GM10248 (cell line): ENCODE data around the gene P2RX1.

Experiments
- CTCF ChIA-PET: fragments of 300-600 bp; sonication (Branson Sonifier 250); formaldehyde crosslinking; extraction: SDS; loops from one replicate; lab custom pipeline; 2021; ENCODE audit warnings: antibody characterized with exemption; lab: Yijun Ruan, JAX
- POLR2A ChIA-PET: fragments of 350-650 bp; sonication (Branson Sonifier 250); formaldehyde crosslinking; extraction: SDS; loops from one replicate; lab custom pipeline; 2020; ENCODE audit warnings: antibody characterized with exemption; lab: Yijun Ruan, JAX
- DNase-seq: peaks from one replicate; pipeline ENCODE4 v3.0.0; 2012; ENCODE audit errors: extremely low spot score
- TF ChIP-seq, protein P1 (sequence below): IDR thresholded peaks from 2 replicates; pipeline ENCODE4 v1.5.1; 2012; ENCODE audit warnings: mild to moderate bottlenecking, low read depth; ENCODE audit errors: extremely low read depth, missing control alignments, control extremely low read depth

The P2RX1 gene

DNA sequence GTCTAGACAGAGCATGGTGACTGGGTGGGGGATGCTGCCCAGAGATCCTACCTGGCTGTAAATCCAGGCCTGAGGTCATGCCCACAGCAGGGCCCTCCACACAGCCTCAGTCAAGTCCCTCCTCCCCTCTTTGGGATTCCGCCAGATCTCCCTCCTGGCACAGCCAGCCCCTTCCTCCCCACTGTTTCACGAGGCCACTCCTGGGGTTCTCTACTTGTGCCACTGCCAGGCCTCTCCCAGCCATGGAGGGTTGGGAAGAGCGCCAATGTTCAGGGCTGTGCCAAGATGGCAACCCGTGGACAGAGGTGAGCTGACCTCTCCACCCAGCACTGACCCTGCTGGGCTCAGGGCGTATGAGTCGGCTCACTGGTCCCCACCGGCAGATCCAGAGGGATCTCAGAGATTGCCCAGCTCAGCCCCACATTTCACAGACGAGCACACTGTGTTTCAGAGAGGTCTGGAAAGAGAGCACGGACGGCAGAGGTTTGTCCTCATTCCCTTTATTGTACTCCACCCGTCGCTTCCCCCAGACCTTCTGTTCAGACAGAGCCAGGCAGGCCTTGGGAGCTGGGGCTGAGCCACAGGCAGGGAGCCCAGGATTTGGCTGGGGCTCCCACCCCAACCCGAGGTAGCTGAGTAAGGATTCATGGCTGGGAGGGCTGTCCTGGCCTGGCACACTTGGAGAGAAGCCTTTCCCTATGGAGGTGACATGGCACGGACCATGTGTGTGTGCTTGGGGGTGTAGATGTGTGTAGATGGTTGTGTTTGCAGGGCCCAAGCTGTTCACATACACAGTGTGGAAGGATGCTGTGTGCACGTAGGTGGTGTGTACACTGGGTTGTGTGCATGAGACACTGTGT is 19.9 kb downstream of the P2RX1 start:
- no peak for DNase-seq
- TF ChIP-seq, protein P1, sequence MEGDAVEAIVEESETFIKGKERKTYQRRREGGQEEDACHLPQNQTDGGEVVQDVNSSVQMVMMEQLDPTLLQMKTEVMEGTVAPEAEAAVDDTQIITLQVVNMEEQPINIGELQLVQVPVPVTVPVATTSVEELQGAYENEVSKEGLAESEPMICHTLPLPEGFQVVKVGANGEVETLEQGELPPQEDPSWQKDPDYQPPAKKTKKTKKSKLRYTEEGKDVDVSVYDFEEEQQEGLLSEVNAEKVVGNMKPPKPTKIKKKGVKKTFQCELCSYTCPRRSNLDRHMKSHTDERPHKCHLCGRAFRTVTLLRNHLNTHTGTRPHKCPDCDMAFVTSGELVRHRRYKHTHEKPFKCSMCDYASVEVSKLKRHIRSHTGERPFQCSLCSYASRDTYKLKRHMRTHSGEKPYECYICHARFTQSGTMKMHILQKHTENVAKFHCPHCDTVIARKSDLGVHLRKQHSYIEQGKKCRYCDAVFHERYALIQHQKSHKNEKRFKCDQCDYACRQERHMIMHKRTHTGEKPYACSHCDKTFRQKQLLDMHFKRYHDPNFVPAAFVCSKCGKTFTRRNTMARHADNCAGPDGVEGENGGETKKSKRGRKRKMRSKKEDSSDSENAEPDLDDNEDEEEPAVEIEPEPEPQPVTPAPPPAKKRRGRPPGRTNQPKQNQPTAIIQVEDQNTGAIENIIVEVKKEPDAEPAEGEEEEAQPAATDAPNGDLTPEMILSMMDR: no peak
- ChIA-PET CTCF (interaction anchor here (1.1 to 3.7 kb wide), 7 partner anchors 9 to 158 kb away, joined by 3 to 19 read pairs (median 4); partner anchors contain the start of gene NCBP3), POLR2A (no interaction called here)

DNA sequence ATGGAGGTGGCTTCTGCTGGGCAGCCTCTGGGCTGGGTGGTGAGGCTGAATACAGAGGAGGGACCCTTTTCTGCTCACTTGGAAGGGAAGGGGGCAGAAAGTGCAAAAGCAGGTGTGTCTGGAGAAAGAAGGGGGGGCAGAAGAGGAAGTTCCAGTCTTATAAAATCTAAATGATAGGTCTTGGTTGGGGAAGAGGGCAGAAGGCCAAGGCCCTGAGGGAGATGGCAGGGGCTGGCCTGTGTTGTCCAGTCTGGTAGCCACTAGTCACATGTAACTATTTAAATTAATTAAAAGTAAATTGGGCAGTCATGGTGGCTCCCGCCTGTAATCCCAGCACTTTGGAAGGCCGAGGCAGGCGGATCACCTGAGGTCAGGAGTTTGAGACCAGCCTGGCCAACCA is 20.9 kb downstream of the P2RX1 start:
- ChIA-PET POLR2A (no interaction called here), CTCF (interaction anchor here (1.3 to 3.7 kb wide), 3 partner anchors 13 to 18 kb away, joined by 3 to 31 read pairs (median 19); no protein-coding TSS in a partner anchor)
- TF ChIP-seq, protein P1: no peak
- no peak for DNase-seq

DNA sequence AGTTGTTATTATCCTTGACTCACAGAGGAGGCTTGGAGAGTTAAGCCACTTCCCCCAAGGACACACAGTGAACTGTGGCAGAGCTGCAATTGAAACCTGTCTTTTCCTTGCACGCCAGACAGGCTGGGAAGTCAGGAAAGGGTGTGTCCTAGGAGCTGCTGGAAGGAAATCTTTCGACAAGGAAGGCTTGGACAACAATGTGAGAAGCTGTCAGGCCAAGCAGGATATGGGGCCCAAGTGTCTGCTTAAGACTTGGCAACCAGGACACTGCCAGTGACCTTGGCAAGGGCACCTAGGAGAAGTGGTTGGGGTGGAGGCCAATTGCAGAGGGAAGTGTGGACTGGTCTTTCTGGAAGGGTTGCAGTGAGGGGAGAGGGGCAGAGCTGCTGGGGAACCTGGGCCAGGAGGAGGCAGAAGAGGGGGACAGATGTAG is 21.3 kb downstream of the P2RX1 start:
- CTCF ChIA-PET: interaction anchor here (1.9 to 3.3 kb wide), 4 partner anchors 10 to 49 kb away, joined by 6 to 31 read pairs (median 14); partner anchors contain the start of gene NCBP3
- TF ChIP-seq, protein P1: no peak
- no peak for DNase-seq

DNA sequence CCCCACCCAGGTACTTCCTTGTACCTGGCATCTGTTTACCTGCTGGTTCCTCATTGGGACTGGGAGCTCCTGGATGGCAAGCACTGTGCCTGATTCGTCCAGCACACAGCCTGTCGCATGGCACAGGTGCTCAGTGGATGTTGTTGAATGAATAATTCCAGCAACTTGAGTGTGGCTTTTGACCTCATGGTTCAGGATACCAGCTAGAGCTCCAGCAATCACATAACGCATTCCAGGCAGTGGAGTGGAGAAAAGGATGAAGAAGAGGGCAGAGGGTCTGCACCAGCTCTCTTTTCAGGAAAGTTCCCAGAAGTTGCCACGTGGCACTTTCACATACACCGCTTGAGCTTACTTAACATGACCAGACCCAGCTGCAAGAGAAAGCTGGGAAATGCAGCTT is 22.1 kb downstream of the P2RX1 start:
- POLR2A ChIA-PET: no interaction called here
- CTCF ChIA-PET: interaction anchor here (1.4 to 3.3 kb wide), 6 partner anchors 11 to 156 kb away, joined by 3 to 31 read pairs (median 10); partner anchors contain the start of gene NCBP3

More for the DNA sequence above, 21.3 kb downstream of the P2RX1 start:
- POLR2A ChIA-PET: no interaction called here

DNA sequence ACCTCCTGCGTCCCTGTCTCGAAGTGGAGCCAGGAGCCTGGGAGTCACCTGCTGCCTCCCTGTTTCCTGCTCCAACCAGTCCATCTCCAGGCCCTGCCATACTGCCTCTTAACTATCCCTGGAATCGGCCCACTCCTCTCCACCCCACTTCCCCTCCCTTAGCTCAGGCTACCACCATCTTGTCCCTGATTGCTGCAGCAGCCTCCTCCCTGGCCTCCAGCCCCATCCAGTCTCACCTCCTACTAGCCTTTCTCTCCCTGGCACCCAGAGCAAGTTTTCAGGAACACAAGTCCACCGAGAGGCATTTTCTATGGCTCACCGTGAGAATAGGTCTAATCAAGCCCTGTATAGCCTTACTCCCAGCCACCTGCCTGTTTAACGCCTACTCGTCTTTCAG is 22.5 kb downstream of the P2RX1 start:
- ChIA-PET CTCF (interaction anchor here (1.4 to 3.3 kb wide), 6 partner anchors 11 to 155 kb away, joined by 3 to 31 read pairs (median 10); partner anchors contain the start of gene NCBP3), POLR2A (no interaction called here)
- no peak for DNase-seq
- TF ChIP-seq, protein P1: no peak

More for the DNA sequence above, 22.1 kb downstream of the P2RX1 start:
- no peak for DNase-seq
- TF ChIP-seq, protein P1: no peak

DNA sequence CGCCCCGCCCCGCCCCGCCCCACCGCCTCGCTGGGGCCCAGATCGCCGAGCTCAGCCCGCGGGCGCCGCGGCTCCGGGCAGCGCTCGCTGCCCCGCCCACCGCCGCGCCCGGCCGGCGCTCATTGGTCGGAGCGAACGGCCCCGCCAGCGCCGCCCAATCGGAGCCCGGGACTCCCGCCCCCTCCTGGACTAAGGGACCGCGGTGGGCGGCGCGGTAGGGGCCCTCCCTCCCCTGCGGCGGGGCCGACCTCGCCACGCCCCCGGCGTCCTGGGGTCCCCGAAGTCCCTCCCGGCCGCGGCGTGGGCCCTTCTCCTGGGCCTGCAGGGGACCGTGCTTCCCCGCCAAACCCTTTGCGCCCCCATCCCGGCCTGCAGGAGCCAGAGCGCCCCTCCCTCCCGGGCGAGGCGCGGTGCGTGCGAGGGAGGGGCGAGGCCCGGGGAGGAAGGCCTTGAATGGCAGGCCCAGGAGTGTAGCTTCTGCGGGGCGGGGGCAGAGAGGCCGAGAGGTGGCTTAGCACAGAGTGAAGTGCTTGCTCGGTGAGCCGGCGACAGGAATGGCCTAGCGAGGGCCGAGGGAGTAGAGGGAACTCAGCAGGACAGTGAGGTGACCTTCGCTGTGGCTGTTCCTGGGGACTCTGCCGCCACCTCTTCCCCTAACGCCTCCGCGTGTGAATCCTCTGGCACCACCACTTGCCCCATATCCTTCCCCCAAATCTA is 23.1 kb downstream of the P2RX1 start, which contains the start of gene CAMKK1:
TSS of gene CAMKK1 (minus strand) at position 51 of the 717 bp plus-strand sequence. CDS start 7,366 bp downstream, outside the sequence.
- DNase-seq: peak; percentile 99
- CTCF ChIA-PET: interaction anchor here (1.4 to 3.3 kb wide), 6 partner anchors 12 to 155 kb away, joined by 3 to 31 read pairs (median 10); partner anchors contain the start of gene NCBP3
- POLR2A ChIA-PET: interaction anchor here (1.3 kb wide), 1 partner anchor 18 kb away, joined by 3 read pairs; no protein-coding TSS in a partner anchor
- TF ChIP-seq, protein P1: no peak
